Mammary epithelial cell (primary cell): Measurements from ENCODE around the gene DAD1.

ENCODE experiments used
- EZH2 ChIP-seq: IDR thresholded peaks from 2 replicates; pipeline ENCODE4 v1.6.1; 2012; ENCODE audit warnings: low read length, inconsistent platforms, borderline replicate concordance
- TF ChIP-seq, protein P1 (sequence below), 2 donors: IDR thresholded peaks in 1 of 2; conservative IDR thresholded peaks in 1 of 2; 2 replicates each; pipeline ENCODE4 v1.5.1; 2011 to 2012; ENCODE audit warnings: inconsistent platforms in 2 of 2, low read length in 2 of 2, mild to moderate bottlenecking in 2 of 2, control low read depth in 1 of 2, low read depth in 1 of 2; ENCODE audit not compliant: insufficient read depth in 1 of 2; ENCODE audit errors: extremely low read depth in 1 of 2

DNA sequence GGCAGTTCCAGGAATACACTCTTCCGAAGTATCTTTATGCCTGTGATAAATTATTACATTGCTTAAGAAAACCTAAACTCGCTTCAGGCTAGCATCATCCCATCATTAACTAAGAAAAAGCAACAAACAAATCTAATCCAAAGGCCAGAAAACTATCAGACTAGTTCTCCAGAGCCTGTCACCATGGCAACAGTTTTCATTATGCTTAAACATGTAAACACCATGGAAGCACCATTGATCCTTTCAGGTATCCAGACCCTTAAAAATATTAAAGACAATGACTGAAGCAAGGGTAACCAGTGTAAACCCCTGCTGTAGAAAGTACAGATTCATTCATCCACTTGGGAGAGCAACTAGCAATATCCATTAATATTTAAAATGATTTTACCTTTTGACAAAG lies 9.8 kb downstream of the DAD1 start:
- TF ChIP-seq, protein P1, sequence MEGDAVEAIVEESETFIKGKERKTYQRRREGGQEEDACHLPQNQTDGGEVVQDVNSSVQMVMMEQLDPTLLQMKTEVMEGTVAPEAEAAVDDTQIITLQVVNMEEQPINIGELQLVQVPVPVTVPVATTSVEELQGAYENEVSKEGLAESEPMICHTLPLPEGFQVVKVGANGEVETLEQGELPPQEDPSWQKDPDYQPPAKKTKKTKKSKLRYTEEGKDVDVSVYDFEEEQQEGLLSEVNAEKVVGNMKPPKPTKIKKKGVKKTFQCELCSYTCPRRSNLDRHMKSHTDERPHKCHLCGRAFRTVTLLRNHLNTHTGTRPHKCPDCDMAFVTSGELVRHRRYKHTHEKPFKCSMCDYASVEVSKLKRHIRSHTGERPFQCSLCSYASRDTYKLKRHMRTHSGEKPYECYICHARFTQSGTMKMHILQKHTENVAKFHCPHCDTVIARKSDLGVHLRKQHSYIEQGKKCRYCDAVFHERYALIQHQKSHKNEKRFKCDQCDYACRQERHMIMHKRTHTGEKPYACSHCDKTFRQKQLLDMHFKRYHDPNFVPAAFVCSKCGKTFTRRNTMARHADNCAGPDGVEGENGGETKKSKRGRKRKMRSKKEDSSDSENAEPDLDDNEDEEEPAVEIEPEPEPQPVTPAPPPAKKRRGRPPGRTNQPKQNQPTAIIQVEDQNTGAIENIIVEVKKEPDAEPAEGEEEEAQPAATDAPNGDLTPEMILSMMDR (conservative IDR thresholded peaks at IDR 0.05 in 1 of 2, IDR thresholded peaks at IDR 0.05 in 1 of 2; ENCODE audit: extremely low read depth in 1 of 2, insufficient read depth in 1 of 2, low read depth in 1 of 2, low read length in 2 of 2), result no peak
- no peak for TF ChIP-seq EZH2
